Measurements from ENCODE around the gene HSD17B12.

DNA sequence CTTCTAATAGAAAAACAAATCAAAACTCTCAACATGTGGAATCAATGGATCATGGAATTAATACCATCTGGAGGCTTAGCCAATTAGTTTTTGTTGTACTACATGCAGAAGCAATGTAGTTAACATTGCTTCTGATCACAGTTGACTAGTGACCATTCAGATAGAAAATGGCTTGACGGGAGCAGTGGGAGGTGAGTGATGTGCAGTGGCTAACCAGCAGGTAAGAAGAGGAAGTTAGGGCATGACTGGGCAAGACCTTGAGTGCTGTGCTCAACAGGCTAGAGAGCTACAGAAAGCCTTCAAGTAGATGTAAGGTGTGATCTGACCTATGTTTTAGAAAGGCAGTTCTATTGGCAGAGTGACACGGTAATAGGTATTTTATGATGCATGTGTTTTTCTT lies 139.4 kb downstream of the HSD17B12 start:
- TF ChIP-seq EZH2 (IDR thresholded peaks at IDR 0.05; ENCODE audit: borderline replicate concordance, insufficient read depth, low read length, poor library complexity, severe bottlenecking), result no peak
- TF ChIP-seq, protein P1, sequence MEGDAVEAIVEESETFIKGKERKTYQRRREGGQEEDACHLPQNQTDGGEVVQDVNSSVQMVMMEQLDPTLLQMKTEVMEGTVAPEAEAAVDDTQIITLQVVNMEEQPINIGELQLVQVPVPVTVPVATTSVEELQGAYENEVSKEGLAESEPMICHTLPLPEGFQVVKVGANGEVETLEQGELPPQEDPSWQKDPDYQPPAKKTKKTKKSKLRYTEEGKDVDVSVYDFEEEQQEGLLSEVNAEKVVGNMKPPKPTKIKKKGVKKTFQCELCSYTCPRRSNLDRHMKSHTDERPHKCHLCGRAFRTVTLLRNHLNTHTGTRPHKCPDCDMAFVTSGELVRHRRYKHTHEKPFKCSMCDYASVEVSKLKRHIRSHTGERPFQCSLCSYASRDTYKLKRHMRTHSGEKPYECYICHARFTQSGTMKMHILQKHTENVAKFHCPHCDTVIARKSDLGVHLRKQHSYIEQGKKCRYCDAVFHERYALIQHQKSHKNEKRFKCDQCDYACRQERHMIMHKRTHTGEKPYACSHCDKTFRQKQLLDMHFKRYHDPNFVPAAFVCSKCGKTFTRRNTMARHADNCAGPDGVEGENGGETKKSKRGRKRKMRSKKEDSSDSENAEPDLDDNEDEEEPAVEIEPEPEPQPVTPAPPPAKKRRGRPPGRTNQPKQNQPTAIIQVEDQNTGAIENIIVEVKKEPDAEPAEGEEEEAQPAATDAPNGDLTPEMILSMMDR (IDR thresholded peaks at IDR 0.05; ENCODE audit: poor library complexity, severe bottlenecking), result no peak
- TF ChIP-seq, protein P2, sequence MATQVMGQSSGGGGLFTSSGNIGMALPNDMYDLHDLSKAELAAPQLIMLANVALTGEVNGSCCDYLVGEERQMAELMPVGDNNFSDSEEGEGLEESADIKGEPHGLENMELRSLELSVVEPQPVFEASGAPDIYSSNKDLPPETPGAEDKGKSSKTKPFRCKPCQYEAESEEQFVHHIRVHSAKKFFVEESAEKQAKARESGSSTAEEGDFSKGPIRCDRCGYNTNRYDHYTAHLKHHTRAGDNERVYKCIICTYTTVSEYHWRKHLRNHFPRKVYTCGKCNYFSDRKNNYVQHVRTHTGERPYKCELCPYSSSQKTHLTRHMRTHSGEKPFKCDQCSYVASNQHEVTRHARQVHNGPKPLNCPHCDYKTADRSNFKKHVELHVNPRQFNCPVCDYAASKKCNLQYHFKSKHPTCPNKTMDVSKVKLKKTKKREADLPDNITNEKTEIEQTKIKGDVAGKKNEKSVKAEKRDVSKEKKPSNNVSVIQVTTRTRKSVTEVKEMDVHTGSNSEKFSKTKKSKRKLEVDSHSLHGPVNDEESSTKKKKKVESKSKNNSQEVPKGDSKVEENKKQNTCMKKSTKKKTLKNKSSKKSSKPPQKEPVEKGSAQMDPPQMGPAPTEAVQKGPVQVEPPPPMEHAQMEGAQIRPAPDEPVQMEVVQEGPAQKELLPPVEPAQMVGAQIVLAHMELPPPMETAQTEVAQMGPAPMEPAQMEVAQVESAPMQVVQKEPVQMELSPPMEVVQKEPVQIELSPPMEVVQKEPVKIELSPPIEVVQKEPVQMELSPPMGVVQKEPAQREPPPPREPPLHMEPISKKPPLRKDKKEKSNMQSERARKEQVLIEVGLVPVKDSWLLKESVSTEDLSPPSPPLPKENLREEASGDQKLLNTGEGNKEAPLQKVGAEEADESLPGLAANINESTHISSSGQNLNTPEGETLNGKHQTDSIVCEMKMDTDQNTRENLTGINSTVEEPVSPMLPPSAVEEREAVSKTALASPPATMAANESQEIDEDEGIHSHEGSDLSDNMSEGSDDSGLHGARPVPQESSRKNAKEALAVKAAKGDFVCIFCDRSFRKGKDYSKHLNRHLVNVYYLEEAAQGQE (IDR thresholded peaks at IDR 0.05; ENCODE audit: borderline replicate concordance), result no peak
- TF ChIP-seq EP300 (conservative IDR thresholded peaks at IDR 0.05; ENCODE audit: poor library complexity, severe bottlenecking), result no peak
- TF ChIP-seq MXI1 (conservative IDR thresholded peaks at IDR 0.05; ENCODE audit: poor library complexity, severe bottlenecking), result no peak
- TF ChIP-seq POLR2AphosphoS5 (IDR thresholded peaks at IDR 0.05), result no peak
- TF ChIP-seq SMC3 (conservative IDR thresholded peaks at IDR 0.05; ENCODE audit: poor library complexity), result no peak
- no peak for TF ChIP-seq TAF1 (IDR thresholded peaks at IDR 0.05; ENCODE audit: low read depth)
- TF ChIP-seq RAD21 (conservative IDR thresholded peaks at IDR 0.05), result no peak

Measured in neural cell (in vitro differentiated cells).